GM12865 (cell line): ENCODE measurements around the gene DYSF.

Experiments used
- DNase-seq: peaks from one replicate; pipeline ENCODE4 v3.0.0; 2010; ENCODE audit warnings: low read depth
- H3K4me3 ChIP-seq: 2 replicates; pipeline ENCODE4 v1.5.1; 2011; ENCODE audit warnings: mild to moderate bottlenecking, low read depth, low read length, control low read depth
- TF ChIP-seq, protein P1 (sequence below): IDR thresholded peaks from 2 replicates; pipeline ENCODE4 v1.5.1; 2011; ENCODE audit warnings: low read length, control low read depth, low read depth, inconsistent platforms; ENCODE audit not compliant: insufficient read depth; ENCODE audit errors: missing control alignments

DYSF gene

DNA sequence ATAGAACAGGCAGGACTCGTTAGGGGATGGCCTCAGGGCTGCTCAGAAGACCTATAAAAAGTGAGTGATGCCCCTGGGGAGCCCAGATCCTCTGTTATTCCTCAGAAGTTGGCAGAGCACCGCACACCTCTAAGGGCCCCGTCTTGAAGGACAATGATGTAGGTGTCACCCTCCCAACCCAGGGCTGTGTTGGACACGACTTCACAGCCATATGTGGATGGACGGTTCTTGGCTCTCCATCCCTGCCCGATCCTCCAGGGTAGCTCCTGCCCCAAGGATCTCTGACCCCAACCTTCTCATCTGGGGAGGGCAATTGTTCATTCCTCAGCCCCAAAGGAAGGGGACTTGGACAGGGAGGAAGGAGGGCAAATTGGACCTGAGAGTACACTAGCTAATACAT lies 246.1 kb downstream of the DYSF start:
- H3K4me3 ChIP-seq, result no peak overlapping the region
- TF ChIP-seq, protein P1, sequence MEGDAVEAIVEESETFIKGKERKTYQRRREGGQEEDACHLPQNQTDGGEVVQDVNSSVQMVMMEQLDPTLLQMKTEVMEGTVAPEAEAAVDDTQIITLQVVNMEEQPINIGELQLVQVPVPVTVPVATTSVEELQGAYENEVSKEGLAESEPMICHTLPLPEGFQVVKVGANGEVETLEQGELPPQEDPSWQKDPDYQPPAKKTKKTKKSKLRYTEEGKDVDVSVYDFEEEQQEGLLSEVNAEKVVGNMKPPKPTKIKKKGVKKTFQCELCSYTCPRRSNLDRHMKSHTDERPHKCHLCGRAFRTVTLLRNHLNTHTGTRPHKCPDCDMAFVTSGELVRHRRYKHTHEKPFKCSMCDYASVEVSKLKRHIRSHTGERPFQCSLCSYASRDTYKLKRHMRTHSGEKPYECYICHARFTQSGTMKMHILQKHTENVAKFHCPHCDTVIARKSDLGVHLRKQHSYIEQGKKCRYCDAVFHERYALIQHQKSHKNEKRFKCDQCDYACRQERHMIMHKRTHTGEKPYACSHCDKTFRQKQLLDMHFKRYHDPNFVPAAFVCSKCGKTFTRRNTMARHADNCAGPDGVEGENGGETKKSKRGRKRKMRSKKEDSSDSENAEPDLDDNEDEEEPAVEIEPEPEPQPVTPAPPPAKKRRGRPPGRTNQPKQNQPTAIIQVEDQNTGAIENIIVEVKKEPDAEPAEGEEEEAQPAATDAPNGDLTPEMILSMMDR, result no peak
- DNase-seq, result no peak

DNA sequence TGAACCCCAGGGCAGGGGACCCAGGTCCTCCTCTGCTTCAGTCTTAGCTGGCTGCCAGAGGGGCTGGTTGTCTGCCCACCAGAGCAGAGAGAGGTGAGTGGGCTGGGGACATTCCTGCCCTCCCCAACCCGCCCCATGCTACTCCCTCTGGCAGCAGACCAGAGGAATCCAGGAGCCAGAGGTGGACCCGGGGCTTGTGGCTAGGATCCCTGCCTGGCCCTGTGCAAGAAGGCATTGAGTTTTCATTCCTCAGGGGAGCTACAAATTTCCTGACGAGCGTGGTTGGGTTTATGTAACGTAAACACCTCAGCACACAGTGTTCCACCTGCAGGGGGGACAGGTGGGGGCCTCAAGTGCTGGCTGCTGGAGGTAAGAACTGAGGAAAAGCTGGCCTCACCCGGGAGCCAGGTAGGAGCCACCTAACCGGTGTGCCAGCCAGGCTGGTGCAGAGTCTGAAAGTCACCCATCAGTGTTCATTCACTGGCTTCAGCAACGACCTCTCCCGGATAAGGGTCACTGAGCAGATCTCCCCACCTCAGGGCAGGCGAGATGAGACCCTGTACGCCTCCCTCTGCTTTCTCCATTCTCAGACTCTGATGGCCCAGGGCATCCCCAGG lies 246.8 kb downstream of the DYSF start:
- TF ChIP-seq, protein P1, result no peak
- no peak overlapping the region for H3K4me3 ChIP-seq
- no peak for DNase-seq

DNA sequence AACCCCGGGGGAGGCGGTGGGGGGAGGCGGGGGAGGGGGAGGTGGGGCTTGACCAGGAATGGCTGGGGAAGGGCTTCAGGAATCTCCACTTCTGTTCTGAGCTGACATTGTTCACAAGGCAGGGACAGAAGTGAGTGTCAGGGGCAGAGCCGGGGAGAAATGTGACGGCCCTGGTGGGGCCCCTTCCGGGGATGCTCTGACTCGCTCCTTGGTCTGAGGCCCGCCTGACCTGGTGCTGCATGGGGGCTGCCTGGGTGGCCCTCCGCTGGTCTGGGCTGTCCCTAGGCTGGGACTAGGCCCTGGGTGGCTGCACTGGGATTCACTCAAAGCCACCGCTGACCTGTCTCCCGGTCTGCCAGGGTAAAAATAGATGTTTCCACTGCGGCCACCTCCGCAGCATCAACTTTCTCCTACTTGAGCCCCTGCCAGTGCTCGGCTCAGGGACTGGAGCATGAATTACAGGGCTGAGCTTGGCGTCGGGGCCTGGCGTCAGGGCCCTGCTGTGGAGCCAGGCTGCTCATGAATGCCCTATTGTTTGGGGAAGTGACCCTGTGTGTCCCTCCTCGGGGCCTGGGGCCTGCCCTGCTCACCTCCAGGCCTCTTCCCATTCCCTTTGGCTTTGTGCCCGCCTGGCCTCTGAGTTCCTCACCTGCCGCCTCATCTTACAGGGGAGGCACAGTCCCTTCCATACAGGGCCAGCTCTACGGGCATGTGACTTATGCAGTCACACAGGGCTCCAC lies 247.5 kb downstream of the DYSF start:
- TF ChIP-seq, protein P1, result no peak
- DNase-seq, result no peak
- H3K4me3 ChIP-seq, result no peak overlapping the region

DNA sequence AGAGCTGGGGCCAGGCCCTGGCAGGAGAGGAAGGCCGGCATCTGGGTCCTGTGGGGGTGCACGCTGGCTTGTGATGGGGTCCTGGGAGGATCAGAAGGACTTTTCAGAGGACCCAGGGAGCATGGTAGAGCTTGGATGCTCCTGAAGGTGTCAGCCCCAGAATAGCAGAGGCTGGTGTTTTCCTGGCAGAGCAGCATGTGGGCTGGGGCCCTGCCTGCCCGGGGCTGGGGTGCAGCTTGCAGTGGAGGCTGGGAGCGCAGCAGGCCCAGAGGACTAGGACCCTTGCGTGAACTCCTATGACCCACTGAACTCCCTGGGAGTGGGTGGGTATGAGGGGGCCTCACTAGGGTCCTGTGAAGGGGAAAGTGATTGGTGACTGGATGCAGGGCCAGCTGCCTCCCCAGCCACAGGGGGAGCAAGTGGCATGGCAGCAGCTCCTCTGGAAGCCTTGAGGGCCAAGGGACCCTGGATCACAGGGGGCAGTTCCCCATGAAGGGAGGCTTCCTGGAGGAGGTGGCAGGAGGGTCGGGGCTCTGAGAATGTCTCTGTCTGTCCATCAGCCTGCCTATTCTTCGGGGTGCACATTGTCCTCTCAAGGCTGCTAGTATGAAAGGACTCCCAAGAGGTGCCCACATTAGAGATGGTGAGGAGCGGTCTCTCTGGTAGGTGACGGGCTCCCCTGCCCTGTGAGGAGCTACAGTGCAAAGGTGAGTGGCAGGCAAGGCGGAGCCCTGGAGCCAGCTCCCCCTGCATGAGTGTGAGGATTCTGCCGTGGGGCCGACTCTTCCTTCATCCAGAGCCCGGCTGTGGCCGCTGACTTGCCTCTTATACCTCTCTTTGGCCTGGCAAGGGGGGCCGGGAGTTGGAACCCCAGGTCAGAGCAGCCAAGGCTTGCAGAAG lies 249.0 kb downstream of the DYSF start:
- no peak for DNase-seq
- no peak overlapping the region for H3K4me3 ChIP-seq
- TF ChIP-seq, protein P1, result no peak

DNA sequence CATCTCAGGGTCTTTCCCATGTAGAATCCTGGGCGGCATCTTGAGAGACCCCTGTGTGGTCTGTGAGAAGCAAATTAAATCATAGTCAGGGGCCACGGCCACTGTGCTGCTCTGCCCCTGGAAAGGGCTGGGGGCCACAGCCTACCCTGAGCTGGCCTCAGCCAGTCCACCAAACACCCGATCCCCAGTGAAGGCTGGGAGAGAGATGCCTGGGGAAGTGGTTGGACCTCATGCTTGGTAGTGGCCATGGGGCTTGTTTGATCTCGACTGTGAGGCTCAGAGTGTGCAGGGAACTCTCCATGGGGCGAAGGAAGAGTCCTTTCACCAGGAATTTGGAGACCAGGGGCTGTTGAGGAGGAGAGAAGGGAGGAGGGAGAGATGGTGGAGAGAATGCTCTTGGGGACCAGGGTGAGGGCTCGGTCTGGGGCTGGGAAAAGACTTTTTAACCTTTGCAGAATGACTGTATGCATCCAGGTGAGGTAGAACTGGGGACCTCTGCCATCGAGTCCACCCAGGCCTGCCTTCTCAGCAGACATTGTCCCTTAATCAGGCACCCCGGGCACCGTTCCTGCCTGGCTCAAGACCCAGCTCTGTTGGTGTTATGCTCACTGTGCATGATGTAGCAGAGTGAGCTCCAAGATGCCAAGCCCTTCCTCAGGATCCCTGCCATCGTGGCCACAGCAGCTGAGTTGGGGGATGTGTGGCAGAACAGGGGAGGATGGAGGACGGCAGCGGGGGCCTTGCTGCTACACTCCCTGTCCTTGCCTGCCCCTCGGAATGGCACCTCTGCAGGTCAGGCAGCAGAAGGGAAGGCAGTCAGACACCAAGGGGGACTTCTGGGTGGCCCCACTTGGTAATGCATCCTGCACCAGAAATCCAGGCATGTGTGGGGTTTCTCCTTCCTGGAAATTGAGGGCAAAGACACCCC lies 249.9 kb downstream of the DYSF start:
- no peak for DNase-seq
- no peak overlapping the region for H3K4me3 ChIP-seq
- TF ChIP-seq, protein P1, result no peak

DNA sequence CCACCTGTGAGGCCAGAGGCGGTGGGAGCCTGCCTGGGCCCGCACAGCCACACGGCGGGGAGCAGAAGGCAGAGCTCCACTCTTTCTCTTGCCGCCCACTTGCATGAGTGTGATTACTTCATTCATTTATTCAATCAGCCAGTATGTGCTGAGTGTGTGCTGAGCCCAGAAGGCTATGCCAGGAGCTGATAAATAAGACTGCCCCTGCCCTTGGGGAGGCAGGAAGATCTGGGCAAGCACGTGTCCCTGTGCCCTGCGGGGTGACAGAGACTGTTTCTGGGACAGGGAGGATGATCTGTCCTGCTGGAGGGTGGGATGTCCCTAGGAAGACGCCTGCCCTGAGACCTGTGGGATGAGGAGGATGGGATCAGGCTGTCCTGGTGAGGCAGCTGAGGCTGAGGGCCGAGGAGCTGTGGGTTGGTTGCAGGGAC lies 250.8 kb downstream of the DYSF start:
- no peak for DNase-seq
- TF ChIP-seq, protein P1, result no peak
- no peak overlapping the region for H3K4me3 ChIP-seq
